HCT116 (cell line): ENCODE measurements around the gene ITGB1BP1.

ENCODE experiments used
- POLR2AphosphoS5 ChIP-seq: IDR thresholded peaks from 2 replicates; pipeline ENCODE4 v1.6.1; 2011; ENCODE audit warnings: mild to moderate bottlenecking, low read depth, low read length, moderate library complexity
- YY1 ChIP-seq: IDR thresholded peaks from 2 replicates; pipeline ENCODE4 v1.6.1; 2011; ENCODE audit warnings: low read length, low read depth, moderate library complexity, mild to moderate bottlenecking; ENCODE audit not compliant: insufficient replicate concordance; ENCODE audit errors: extremely low read depth

DNA sequence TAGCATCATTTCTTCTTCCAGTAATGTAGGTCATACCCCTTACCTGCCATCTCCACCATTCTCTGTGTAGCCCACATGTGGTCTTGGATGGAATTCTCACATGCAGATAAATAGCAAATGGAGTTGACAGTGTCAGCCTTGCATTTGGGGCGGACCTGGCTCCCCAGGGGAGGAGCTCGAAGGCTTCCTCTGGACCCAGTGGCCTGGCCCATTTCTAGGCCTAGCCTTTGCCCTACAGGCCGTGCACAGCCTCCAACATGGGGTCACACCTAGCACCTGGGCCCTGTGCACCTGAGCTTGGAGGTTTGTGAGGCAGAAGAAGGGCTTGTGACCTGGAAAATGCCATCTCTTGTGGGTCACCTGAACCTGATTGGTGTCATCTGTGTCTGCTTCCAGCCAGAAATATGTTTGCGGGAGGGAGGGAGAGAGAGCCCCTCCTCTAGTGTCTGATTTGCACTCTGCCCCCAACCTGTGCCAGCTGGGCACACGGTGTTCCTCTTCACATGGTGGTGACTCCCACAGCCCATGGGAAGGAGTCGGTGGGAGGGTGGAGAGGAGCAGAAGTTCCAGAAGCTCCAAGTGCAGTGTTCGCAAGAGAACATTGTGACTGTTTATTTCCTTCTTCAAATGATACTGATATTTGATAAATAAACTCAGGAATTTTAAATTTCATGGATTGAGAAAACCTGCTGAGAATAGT lies 33.0 kb downstream of the ITGB1BP1 start:
- TF ChIP-seq YY1, result no peak
- TF ChIP-seq POLR2AphosphoS5, result no peak
